GM18951 (cell line): Measurements from ENCODE around the gene ARHGEF17.

ENCODE experiments used
- POLR2A ChIP-seq: IDR thresholded peaks from 4 replicates; pipeline ENCODE4 v1.6.1; 2011; ENCODE audit warnings: mild to moderate bottlenecking; ENCODE audit not compliant: insufficient read length, insufficient read depth; ENCODE audit errors: extremely low read depth
- in situ Hi-C: fragments of 300-500 bp; cut with MboI; formaldehyde crosslinking; loops from one replicate; pipeline ENCODE4 v1.12.0; 2022; ENCODE audit warnings: low sequenced_read_pairs, mixed read lengths, inconsistent platforms; ENCODE audit not compliant: unreplicated experiment

ARHGEF17 gene, protein sequence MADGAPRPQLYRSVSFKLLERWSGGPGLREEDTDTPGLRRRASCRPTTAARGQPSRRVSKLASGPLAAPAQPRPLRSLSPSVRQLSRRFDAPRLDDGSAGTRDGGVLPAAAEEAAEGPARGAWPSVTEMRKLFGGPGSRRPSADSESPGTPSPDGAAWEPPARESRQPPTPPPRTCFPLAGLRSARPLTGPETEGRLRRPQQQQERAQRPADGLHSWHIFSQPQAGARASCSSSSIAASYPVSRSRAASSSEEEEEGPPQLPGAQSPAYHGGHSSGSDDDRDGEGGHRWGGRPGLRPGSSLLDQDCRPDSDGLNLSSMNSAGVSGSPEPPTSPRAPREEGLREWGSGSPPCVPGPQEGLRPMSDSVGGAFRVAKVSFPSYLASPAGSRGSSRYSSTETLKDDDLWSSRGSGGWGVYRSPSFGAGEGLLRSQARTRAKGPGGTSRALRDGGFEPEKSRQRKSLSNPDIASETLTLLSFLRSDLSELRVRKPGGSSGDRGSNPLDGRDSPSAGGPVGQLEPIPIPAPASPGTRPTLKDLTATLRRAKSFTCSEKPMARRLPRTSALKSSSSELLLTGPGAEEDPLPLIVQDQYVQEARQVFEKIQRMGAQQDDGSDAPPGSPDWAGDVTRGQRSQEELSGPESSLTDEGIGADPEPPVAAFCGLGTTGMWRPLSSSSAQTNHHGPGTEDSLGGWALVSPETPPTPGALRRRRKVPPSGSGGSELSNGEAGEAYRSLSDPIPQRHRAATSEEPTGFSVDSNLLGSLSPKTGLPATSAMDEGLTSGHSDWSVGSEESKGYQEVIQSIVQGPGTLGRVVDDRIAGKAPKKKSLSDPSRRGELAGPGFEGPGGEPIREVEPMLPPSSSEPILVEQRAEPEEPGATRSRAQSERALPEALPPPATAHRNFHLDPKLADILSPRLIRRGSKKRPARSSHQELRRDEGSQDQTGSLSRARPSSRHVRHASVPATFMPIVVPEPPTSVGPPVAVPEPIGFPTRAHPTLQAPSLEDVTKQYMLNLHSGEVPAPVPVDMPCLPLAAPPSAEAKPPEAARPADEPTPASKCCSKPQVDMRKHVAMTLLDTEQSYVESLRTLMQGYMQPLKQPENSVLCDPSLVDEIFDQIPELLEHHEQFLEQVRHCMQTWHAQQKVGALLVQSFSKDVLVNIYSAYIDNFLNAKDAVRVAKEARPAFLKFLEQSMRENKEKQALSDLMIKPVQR (N-terminal part only)

DNA sequence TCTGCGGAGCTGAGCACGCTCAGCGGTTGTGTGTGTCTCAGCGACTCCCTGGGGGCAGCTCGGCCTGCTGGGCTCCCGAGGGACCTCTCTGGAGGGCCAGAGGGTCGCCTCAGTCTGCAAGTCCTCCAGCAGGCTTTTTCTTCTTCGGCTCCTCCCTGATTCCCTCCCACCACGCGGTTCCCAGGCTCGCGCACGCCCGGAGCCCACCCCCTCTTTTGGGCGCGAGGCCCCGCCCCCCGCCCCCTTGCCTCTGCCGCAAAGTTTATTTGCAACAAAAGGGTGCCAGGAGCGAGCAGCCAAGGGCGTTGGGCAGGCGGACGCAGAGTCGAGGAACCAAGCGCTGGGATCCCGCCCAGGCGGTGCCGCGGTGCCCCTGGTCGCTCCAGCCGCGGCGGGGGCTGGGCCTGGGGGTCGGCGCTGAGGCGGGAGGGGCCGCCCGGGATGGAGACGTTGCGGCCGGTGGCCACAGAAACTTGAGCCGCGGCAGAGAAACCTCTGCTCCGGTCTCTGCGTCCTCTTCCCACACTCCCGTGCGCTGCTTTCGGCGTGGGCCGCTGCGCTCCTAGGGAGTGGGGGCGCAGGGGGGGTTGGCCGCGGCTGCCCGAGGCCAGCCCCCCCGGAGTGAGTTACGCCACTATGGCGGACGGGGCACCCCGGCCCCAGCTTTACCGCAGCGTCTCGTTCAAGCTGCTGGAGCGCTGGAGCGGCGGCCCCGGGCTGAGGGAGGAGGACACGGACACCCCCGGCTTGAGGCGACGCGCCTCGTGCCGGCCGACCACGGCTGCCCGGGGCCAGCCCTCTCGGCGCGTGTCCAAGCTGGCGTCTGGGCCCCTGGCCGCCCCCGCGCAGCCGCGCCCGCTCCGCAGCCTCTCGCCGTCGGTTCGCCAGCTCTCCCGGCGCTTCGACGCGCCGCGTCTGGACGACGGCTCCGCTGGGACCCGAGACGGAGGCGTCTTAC lies at the start of gene ARHGEF17:
Gene ARHGEF17 (plus strand): TSS at position 274 of the 958 bp plus-strand sequence. CDS start 363 bp downstream, at position 637.
- in situ Hi-C loops: no loop called here
- no peak for TF ChIP-seq POLR2A

DNA sequence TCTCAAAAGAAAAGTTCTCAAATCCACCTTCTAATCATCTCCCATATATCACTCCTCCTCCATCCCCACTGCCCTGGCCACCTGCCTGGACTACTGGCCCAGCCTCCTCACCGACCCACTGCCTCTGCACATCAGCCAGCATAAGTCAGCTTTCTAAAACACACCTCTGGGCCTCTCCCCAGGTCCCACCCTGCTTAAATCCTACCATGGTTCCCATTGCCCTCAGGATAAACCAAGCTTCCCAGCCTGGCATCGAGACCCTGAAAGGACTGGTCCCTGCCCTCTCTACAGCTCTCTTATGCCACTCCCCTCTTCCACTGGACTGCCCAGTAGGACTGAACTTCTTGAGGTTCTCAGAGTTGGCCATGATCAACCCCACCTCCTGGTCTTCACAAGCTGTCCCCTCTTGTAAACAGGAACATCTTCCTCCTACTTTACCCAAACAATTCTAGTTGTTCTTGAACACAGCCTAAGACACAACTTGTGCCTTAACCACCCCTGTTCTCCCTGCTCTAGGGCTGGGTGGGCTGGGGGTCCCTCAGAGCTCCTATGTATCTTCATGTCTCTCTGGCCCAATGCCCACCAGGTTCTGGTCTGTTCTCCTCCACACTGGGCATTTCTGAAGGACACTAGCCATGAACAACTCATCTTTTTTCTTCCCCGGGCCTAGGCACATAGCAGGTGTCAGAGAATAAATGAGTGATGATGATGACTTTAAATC lies 48.5 kb upstream of the ARHGEF17 start:
- no peak for TF ChIP-seq POLR2A
- in situ Hi-C loops: no loop called here

DNA sequence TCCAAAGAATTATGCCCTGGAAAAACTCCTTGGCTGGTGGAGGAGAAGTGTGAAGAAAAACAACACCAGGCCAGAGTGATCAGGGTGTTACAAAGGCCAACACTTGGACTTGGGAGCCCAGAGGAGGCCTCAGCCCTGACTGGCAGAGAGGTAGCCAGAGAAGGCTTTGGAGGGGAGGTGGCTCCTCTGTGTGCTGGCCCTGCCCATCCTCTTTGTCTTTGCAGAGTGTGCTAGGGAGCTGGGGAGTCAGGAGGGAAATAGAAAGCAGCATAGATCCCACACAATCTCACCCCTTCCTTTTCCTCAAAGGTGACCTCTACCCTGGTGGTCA lies 48.0 kb upstream of the ARHGEF17 start:
- no peak for TF ChIP-seq POLR2A

DNA sequence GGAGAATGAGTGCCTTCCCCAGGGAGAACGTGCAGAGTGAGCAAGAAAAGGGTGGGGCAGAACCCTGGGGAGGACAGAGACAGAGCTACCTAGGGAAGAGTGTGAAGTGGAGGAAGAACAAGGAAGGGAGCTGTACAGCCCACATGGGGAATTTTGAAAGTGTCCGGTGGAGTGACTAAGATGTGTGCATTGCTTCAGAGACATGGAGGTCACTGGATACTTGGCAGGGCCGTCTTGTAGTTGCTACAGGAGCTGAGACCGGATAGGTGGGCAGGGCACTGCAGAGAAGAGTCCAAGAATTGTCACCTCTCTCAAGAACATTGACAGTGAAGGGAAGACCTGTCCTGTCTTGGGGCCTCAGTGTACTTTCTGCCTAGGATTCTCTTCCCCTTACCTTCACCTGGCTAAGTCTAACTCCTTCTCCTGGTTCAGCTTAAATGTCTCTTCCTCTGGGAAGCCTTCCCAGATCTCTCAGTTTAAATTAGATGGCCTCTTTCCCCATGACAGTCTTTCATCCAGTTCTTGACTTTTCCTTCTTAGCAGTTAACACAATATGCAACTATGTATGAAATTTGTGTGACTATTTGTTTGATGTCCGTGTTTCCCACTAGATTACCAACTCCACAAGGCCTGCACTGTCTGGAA lies 45.1 kb upstream of the ARHGEF17 start:
- in situ Hi-C loops: no loop called here
- no peak for TF ChIP-seq POLR2A

More for the DNA sequence above, 48.0 kb upstream of the ARHGEF17 start:
- in situ Hi-C loops: no loop called here

DNA sequence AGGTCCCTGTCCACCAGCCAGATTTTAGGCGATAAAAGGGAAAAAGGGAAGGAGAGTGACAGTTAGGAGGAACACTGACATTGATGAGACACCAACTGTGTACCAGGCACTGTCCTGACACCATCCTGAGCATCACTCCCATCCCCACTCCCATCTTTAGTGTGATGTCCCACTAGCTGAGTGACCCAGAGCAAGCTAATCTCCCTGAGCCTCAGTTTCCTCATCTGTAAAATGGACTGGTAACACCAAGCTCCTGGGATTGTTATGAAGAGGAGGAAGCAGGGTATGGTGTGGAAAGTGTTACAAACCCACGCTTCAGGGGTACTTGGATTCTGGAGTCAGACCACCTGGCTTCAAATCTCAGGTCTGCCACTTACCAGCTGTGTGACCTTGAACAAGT lies 44.4 kb upstream of the ARHGEF17 start:
- in situ Hi-C loops: no loop called here
- no peak for TF ChIP-seq POLR2A

DNA sequence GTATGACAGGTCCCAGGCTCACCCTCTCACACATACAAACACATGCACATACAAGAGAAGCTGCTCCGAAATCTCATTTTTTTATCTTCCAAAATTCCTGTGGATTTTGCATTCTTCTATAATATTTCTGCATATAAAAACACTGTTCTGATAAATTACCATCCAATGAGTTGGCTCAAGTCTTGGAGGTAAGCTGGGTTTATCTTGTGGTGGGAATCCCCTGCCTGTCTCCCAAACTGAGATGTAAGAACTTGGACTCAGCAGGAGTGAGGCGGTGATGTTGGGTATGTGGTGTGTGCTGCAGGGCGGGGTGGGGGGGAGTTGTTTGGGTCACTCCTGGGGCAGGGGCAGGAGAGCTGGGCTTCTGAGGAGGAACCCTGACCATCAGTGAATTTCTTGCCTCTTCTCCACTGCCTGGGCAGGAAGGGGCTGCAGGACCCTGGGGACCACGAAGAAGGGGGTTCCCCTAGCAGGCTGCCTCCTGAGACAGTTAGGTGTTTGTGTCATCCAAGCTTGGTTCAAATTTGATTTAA lies 42.7 kb upstream of the ARHGEF17 start:
- no peak for TF ChIP-seq POLR2A
- in situ Hi-C loops: no loop called here

DNA sequence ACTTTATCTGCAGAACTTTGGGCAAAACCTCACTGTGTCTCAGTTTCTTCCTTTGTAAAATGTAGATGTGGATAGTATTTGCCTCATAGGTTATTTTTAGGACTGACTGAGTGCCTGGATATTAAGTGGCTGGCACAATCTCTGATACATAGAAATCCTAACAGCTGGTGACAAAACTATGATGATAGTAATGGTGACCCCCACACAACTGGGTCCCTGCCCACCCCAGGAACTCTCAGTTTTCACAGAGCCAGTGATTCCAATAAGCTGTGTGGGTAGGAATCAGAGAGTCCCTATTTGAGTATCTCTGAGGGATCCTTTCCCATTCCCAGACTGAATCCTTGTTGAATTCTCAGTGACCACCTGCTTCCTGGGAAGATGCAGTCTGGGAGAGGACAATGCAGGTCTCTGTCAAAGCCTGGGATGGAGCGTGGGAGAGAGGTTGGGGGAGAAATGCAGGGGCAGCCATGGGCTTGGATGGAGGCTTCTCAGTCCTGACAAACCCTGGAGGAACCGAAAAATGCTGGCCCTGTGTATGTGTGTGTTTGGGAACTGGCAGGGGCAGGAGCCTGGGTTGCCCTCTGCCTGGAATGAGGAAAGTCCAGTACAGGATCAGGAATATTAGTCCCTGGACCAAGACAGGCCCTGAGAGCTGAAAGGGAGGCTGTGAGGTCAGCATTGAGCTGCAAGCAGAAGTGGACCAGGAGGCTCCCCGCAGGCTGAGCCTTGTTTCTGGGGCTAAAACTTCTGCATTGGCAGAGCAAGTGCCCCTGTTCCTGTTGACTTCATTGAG lies 42.0 kb upstream of the ARHGEF17 start:
- no peak for TF ChIP-seq POLR2A
- in situ Hi-C loops: no loop called here

DNA sequence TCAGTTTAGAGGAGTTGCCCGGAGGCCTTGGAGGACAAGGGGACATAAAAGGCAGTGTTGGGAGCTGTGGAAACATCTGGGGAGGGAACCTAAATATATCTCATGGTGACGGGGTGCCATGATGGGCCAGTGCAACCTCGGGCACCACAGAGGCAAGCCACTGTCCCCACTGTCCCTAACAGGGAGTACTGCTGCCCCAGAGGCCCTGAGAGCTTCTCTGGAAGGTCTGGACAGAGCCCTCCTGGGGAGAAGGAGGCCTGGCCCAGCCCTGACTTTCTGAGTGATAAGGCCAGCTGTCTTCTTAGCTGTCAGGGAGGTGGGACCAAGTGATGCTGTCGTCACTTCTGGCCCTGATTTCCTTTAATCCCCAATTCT lies 41.4 kb upstream of the ARHGEF17 start:
- in situ Hi-C loops: no loop called here
- no peak for TF ChIP-seq POLR2A

DNA sequence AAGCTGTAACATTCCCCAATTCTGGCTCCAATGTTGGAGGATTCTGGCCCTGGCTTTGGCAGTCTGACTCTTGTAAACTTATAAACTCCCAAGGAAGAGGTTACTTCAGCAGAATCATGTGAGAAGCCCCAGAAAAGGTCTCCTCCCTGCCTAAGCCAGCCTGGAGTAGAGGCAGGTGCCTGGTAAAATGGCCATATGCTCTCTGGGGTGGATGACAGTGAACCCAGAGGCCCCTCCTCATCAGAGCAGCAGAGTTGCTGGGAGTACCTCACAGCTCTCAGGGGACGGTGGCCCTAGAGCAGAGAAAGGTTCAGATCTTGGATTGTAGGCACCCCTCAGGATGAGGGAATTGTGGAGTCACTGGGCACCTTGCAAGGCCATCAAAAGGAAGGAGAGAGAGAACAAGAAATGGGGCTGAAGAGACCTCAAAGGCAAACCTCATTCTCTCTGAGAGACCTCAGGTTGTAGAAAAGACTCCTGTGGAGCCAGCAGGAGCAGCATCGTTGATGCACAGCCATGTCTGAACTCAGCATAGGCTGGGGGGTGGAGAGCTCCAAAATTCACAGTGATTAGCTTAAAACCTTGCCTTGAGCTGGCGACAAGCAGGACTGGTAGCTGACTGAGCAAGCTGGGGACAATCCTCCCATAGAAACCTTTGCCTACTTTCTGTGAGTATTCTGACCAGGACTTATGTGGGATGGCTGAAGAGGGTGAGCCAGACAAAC lies 40.8 kb upstream of the ARHGEF17 start:
- in situ Hi-C loops: no loop called here
- TF ChIP-seq POLR2A: no peak
